Sciatic nerve (tissue), 2 donors: ENCODE measurements around the gene RASAL3. TPM values are rescaled to one million over a fixed set of nuclear protein-coding genes. Genes with fewer than 3 reads are reported as not detected.

ENCODE experiments used
- ATAC-seq: fragments of 200-7000 bp; cut with Tn5 transposase; one replicate; pipeline ENCODE4 v1.9.1; 2020; ENCODE audit warnings: mild to moderate bottlenecking, moderate library complexity
- DNase-seq: peaks from one replicate; pipeline ENCODE4 v3.0.0-alpha.2; 2020; ENCODE audit warnings: low spot score
- intact Hi-C: fragments of 100-400 bp; cut with DNase I; formaldehyde crosslinking; loops from one replicate; pipeline ENCODE4 v1.14.2; 2022
- total RNA-seq: library from RNA; stranded (reverse); fragmentation: NEBNext Ultra II Directional; extraction: Animal tissue kit (Norgen Biotek cat#: 25700); gene quantifications from one replicate; pipeline ENCODE4 v1.2.1, GENCODE V29; 2021
- donor health status: DM: no; HTN: no; CAD: no.
- donor health status: DM: no; HTN: no; CAD: no.

RASAL3 gene
- total RNA-seq, 1 donor from 2014 or later: 6.1 TPM

GRCh38 chr19:15453091-15453578, 11.2 kb downstream of the RASAL3 start:
- ATAC-seq: no peak
- intact Hi-C loops: no loop called here
- no peak for DNase-seq

GRCh38 chr19:15452111-15453047, 12.0 kb downstream of the RASAL3 start:
- intact Hi-C loops: no loop called here
- ATAC-seq (peak; percentile 89), DNase-seq (peak; percentile 94)

- DNase-seq (no peak), ATAC-seq (no peak)
- intact Hi-C loops: no loop called here
Measured at GRCh38 chr19:15450528-15450890, 13.8 kb downstream of the RASAL3 start.

GRCh38 chr19:15449620-15450527, 14.5 kb downstream of the RASAL3 start, which contains the start of gene WIZ:
Gene WIZ (minus strand): TSS chr19:15449956. CDS start chr19:15448307, 1,649 bp downstream.
- DNase-seq (peak; percentile 92), ATAC-seq (peak; percentile 20)
- intact Hi-C loops: no loop called here

GRCh38 chr19:15448778-15449619, 15.3 kb downstream of the RASAL3 start:
- no peak for ATAC-seq
- no peak for DNase-seq
- intact Hi-C loops: no loop called here

GRCh38 chr19:15448044-15448777, 16.1 kb downstream of the RASAL3 start:
- ATAC-seq: no peak
- no peak for DNase-seq
- intact Hi-C loops: no loop called here

- intact Hi-C loops: no loop called here
Measured at GRCh38 chr19:15447057-15447456, 17.3 kb downstream of the RASAL3 start.

GRCh38 chr19:15445807-15446376, 18.5 kb downstream of the RASAL3 start:
- intact Hi-C loops: no loop called here
- no peak for ATAC-seq
- DNase-seq: no peak

More at GRCh38 chr19:15447057-15447456, 17.3 kb downstream of the RASAL3 start:
- DNase-seq (no peak), ATAC-seq (no peak)

GRCh38 chr19:15445227-15445605, 19.1 kb downstream of the RASAL3 start:
- DNase-seq: no peak
- no peak for ATAC-seq
- intact Hi-C loops: no loop called here

- intact Hi-C loops: no loop called here
- ATAC-seq: no peak
- DNase-seq: no peak
Measured at GRCh38 chr19:15444505-15445226, 19.7 kb downstream of the RASAL3 start.

GRCh38 chr19:15443838-15444237, 20.5 kb downstream of the RASAL3 start:
- ATAC-seq (no peak), DNase-seq (no peak)
- intact Hi-C loops: no loop called here

- ATAC-seq (no peak), DNase-seq (no peak)
- intact Hi-C loops: no loop called here
Measured at GRCh38 chr19:15443325-15443724, 21.0 kb downstream of the RASAL3 start.

GRCh38 chr19:15442142-15442920, 22.0 kb downstream of the RASAL3 start:
- DNase-seq: no peak
- intact Hi-C loops: no loop called here
- no peak for ATAC-seq

GRCh38 chr19:15441317-15441716, 23.0 kb downstream of the RASAL3 start:
- DNase-seq (no peak), ATAC-seq (no peak)
- intact Hi-C loops: no loop called here

GRCh38 chr19:15439821-15440641, 24.3 kb downstream of the RASAL3 start:
- DNase-seq (no peak), ATAC-seq (no peak)
- intact Hi-C loops: loop anchor here (1.0 kb wide), 1 partner anchor 31 kb away; no protein-coding TSS in a partner anchor
